Gastrocnemius medialis (tissue), 4 donors: Measurements from ENCODE around the gene GNAI2. TPM values are rescaled to one million over a fixed set of nuclear protein-coding genes. Genes with fewer than 3 reads are reported as not detected.
A peak's percentile ranks its signal among the peaks of the same experiment; 100 is the strongest.
"Not testable (repeated sequence)": the region's sequence is repeated elsewhere in the genome, so short reads cannot be mapped to it uniquely, and the experiment has no call there.

Experiments used
- ATAC-seq, 2 donors: fragments of 150-250 bp; one replicate each; pipeline ENCODE4 v1.9.1; 2016
- DNase-seq, 2 donors: peaks; one replicate each; pipeline ENCODE4 v3.0.0-alpha.2; 2019
- H3K27ac ChIP-seq, 4 donors: fragments of 200-600 bp; sonication (generic); 1 replicate in 1 of 4; 2 replicates in 3 of 4; pipeline ENCODE4 v1.5.1; 2016 to 2018; ENCODE audit warnings: mild to moderate bottlenecking in 2 of 4, moderate library complexity in 1 of 4
- H3K27me3 ChIP-seq, 3 donors: fragments of 200-600 bp; sonication (generic) in 2 of 3; 1 replicate in 1 of 3; 2 replicates in 2 of 3; pipeline versions ENCODE4 v1.5.1 to v1.6.0; 2016 to 2019; ENCODE audit warnings: mild to moderate bottlenecking in 1 of 3, moderate library complexity in 1 of 3
- H3K36me3 ChIP-seq, 2 donors: fragments of 200-600 bp; sonication (generic) in 1 of 2; one replicate each; pipeline ENCODE4 v1.5.1; 2017 to 2018
- H3K4me1 ChIP-seq, 2 donors: fragments of 200-600 bp; sonication (generic) in 1 of 2; one replicate each; pipeline ENCODE4 v1.5.1; 2016 to 2017; ENCODE audit warnings: mild to moderate bottlenecking in 2 of 2
- H3K4me3 ChIP-seq, 4 donors: fragments of 200-600 bp; sonication (generic) in 3 of 4; 1 replicate in 1 of 4; 2 replicates in 3 of 4; pipeline ENCODE4 v1.5.1; 2016 to 2019; ENCODE audit warnings: mild to moderate bottlenecking in 2 of 4
- H3K9me3 ChIP-seq, 3 donors: fragments of 200-600 bp; sonication (generic) in 2 of 3; 1 replicate in 1 of 3; 2 replicates in 2 of 3; pipeline ENCODE4 v1.5.1; 2016 to 2019
- POLR2A ChIP-seq, 2 donors: fragments of 450-650 bp; IDR thresholded peaks; one replicate each; pipeline ENCODE4 v1.6.1; 2017; ENCODE audit warnings: antibody characterized with exemption in 2 of 2, mild to moderate bottlenecking in 2 of 2, moderate library complexity in 2 of 2
- in situ Hi-C, 4 donors: fragments of 200-750 bp; cut with MboI; loops; one replicate each; pipeline versions ENCODE4 v1.15.0 to v1.8.0; 2017; ENCODE audit warnings: low sequenced_read_pairs in 4 of 4
- intact Hi-C: fragments of 100-400 bp; cut with DNase I; formaldehyde crosslinking; loops from one replicate; pipeline ENCODE4 v1.15.1; 2023; ENCODE audit warnings: low total_unique reads
- total RNA-seq, 4 donors: library from RNA; depleted of rRNA; stranded (reverse); fragments of >200 nt; gene quantifications; one replicate each; pipeline versions ENCODE4 v1.1.0 to v1.2.3, GENCODE V29; 2016
- TF ChIP-seq, protein P1 (sequence below), 5 experiments: fragments of 450-650 bp in 3 of 5; fragments of 200-600 bp in 2 of 5; sonication (generic) in 2 of 5; IDR thresholded peaks in 4 of 5; conservative IDR thresholded peaks in 1 of 5; 1 replicate in 4 of 5; 2 replicates in 1 of 5; pipeline ENCODE4 v1.5.1; 2016 to 2019; ENCODE audit warnings: antibody characterized with exemption in 5 of 5, mild to moderate bottlenecking in 3 of 5, moderate library complexity in 3 of 5

Gene GNAI2
- total RNA-seq, 4 donors from 2014 or later, result 26.7 to 67.8 (median 39.8) TPM

DNA sequence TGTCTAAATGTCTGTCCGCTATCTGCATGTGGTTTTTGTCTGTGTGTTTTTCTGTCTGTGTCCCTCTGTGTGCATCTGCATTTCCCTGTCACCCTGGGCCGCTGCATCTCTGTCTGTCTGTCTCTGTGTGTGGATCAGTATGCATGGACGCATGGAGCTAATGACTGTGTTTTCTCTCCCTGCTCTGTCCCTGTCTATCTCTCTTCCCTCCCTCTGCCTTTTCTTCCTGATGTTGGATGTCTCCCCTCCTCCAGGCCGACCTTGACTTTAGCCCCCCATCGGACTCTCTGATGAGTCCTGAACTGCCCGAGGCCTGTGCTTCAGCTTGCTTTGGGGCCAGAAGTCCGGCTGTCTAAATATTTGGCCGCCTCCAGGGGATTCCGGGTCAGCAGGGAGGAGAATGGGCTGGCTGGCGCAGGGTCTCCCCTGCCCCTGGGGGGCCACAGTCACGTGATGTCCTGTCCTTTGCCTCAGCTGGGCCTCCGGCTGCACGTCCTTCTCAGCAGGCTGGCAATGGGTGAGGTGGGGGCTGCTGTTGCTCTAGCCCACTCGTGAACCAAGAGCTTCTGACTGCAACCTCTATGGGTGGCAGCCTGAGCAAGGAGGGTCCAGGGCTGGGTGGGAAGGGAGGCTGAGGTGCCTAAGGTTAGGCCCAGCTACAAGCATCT, 27.2 kb upstream of the GNAI2 start:
- DNase-seq (no peak), ATAC-seq (no peak)
- in situ Hi-C loops, result no loop called here
- intact Hi-C loops, result no loop called here
- H3K27me3 ChIP-seq, result no peaks in the 10 kb centered on the region
- H3K9me3 ChIP-seq, result no peaks in the 10 kb centered on the region
- H3K27ac ChIP-seq, result peak overlapping the region in 3 of 4 donors; percentile 55 to 97 (median 96)
- no peak overlapping the region for H3K4me3 ChIP-seq
- no peak for TF ChIP-seq POLR2A (IDR thresholded peaks at IDR 0.05)
- TF ChIP-seq, protein P1, sequence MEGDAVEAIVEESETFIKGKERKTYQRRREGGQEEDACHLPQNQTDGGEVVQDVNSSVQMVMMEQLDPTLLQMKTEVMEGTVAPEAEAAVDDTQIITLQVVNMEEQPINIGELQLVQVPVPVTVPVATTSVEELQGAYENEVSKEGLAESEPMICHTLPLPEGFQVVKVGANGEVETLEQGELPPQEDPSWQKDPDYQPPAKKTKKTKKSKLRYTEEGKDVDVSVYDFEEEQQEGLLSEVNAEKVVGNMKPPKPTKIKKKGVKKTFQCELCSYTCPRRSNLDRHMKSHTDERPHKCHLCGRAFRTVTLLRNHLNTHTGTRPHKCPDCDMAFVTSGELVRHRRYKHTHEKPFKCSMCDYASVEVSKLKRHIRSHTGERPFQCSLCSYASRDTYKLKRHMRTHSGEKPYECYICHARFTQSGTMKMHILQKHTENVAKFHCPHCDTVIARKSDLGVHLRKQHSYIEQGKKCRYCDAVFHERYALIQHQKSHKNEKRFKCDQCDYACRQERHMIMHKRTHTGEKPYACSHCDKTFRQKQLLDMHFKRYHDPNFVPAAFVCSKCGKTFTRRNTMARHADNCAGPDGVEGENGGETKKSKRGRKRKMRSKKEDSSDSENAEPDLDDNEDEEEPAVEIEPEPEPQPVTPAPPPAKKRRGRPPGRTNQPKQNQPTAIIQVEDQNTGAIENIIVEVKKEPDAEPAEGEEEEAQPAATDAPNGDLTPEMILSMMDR (IDR thresholded peaks at IDR 0.05 in 4 of 5, conservative IDR thresholded peaks at IDR 0.05 in 1 of 5), result no peak
- H3K4me1 ChIP-seq, result peaks cover 52 to 74% of the 10 kb centered on the region in 2 donors
- H3K36me3 ChIP-seq, result no peaks in the 10 kb centered on the region

DNA sequence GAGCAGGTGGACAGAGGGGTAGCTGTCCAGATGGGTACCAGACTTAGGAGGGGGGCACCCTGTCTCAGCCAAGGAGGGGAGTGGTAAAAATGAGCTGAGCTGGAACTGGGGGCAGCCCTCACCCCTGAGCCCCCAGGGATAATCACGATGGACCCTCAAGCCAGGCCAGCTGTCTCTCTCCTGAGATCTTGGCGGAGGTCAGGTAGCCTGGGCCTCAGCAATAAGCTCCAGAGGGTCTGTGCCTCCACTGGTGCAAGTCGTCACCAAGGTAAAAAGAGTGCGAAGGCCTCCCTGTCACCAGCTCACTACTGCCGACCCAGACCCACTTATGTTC, 25.9 kb upstream of the GNAI2 start:
- intact Hi-C loops (no loop called here), in situ Hi-C loops (no loop called here)
- DNase-seq, result no peak
- peaks cover 51 to 74% of the 10 kb centered on the region in 2 donors for H3K4me1 ChIP-seq
- TF ChIP-seq POLR2A (IDR thresholded peaks at IDR 0.05), result no peak
- TF ChIP-seq, protein P1 (IDR thresholded peaks at IDR 0.05 in 4 of 5, conservative IDR thresholded peaks at IDR 0.05 in 1 of 5), result no peak
- H3K4me3 ChIP-seq, result no peak overlapping the region
- H3K27me3 ChIP-seq, result no peaks in the 10 kb centered on the region
- no peaks in the 10 kb centered on the region for H3K9me3 ChIP-seq
- peak overlapping the region in 3 of 4 donors; percentile 31 to 97 (median 36) for H3K27ac ChIP-seq
- no peaks in the 10 kb centered on the region for H3K36me3 ChIP-seq
- ATAC-seq, result no peak

DNA sequence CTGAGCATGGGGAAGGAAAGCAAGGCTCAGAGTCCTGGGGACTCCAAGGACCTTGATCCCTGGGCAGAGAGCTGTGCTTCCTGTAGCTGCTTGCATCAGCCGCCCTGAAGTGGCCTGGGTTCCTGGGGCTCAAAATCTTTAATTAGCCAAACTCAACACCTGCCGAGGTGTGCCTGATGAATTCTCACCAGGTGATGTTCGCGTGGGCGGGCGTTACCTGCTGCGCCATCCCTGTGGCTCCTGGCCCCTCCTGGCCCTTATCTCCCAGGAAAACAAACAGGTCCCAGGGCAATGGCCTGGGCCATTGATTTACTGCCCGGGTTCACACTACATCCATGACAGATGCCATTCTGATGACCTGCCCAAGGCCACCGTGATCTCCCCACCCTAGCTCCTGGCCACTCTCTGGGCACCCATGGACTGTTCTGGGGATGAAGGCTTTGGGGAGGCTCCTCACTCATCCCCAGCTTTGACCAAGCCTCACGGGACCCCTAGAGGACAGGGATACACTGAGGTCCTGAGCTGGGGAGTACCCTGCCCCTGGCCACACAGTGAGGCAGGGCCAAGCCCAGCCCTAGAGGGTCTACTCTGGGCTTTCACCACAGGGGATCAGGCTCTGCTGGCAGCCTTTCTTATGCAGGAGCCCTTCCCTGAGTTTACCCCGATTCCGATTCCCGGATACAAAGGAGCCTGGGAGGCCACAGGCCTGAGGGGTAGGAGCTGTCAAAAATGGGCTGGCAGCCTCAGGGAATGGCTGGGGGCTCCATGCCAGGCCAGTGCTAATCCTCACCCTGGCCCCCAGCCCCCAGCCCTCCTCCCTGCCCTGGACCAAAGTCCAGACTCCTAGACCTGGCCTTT, 25.3 kb upstream of the GNAI2 start:
- Histone ChIP-seq H3K4me1 (peaks cover 54 to 74% of the 10 kb centered on the region in 2 donors), H3K27ac (peak overlapping the region in 3 of 4 donors; percentile 37 to 97 (median 45)), H3K27me3 (no peaks in the 10 kb centered on the region), H3K36me3 (no peaks in the 10 kb centered on the region), H3K9me3 (no peaks in the 10 kb centered on the region), H3K4me3 (no peak overlapping the region)
- TF ChIP-seq, protein P1 (IDR thresholded peaks at IDR 0.05 in 4 of 5, conservative IDR thresholded peaks at IDR 0.05 in 1 of 5), result no peak
- no peak for TF ChIP-seq POLR2A (IDR thresholded peaks at IDR 0.05)
- no peak for DNase-seq
- in situ Hi-C loops, result no loop called here
- intact Hi-C loops, result no loop called here
- no peak for ATAC-seq

DNA sequence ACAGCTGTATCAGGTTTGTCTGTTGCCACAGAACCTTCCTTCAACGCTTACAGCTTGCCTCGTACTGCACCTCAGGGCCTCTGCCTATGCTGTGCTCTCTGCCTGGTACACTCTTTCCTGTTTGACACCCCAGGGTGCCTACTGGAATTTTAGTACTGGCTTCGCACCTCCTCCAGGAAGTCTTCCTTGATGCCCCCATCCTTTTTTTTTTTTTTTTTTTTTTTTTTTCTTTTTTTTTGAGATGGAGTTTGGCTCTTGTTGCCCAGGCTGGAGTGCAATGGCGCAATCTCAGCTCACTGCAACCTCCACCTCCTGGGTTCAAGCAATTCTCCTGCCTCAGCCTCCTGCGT, 24.7 kb upstream of the GNAI2 start:
- peaks cover 54 to 69% of the 10 kb centered on the region in 2 donors for H3K4me1 ChIP-seq
- ATAC-seq, intact Hi-C loops, in situ Hi-C loops, DNase-seq, H3K9me3 ChIP-seq, H3K27me3 ChIP-seq, H3K36me3 ChIP-seq, H3K4me3 ChIP-seq: not testable (repeated sequence)
- H3K27ac ChIP-seq, result peak overlapping the region in 3 of 4 donors; percentile 37 to 97 (median 45)

DNA sequence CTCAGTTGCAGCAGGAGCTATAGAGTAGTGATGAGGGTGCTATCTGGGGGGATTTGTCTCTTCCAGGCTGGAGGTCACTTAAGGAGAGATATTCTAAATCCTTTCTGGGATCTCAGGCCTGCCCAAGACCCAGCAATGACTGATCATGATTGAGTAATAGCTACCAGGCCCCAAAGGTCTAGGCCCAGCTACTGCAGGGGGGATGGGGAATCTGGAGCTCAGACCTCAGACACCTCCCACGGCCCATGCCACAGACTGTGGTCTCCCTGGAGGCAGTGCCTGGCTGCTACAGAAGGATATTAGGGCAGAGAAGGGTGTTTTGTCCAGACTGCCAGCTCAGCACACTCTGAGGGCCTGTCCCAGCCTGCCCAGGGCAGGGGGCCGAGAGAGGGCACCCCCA, 24.1 kb upstream of the GNAI2 start:
- no peak for TF ChIP-seq POLR2A (IDR thresholded peaks at IDR 0.05)
- TF ChIP-seq, protein P1 (IDR thresholded peaks at IDR 0.05 in 4 of 5, conservative IDR thresholded peaks at IDR 0.05 in 1 of 5), result no peak
- in situ Hi-C loops, result no loop called here
- intact Hi-C loops, result no loop called here
- Histone ChIP-seq H3K27ac (peak overlapping the region in 2 of 4 donors; percentile 64 to 84), H3K36me3 (no peaks in the 10 kb centered on the region), H3K4me1 (peaks cover 54 to 63% of the 10 kb centered on the region in 2 donors), H3K4me3 (no peak overlapping the region), H3K27me3 (no peaks in the 10 kb centered on the region), H3K9me3 (no peaks in the 10 kb centered on the region)
- no peak for DNase-seq
- ATAC-seq, result no peak
